Hematopoietic multipotent progenitor cell (in vitro differentiated cells): Measurements from ENCODE around the gene UPF2. TPM values are rescaled to one million over a fixed set of nuclear protein-coding genes. Genes with fewer than 3 reads are reported as not detected.
"Not testable (repeated sequence)": the region's sequence is repeated elsewhere in the genome, so short reads cannot be mapped to it uniquely, and the experiment has no call there.

Experiments
- DNase-seq, 3 donors: peaks; one replicate each; pipeline ENCODE4 v3.0.0-alpha.2; 2011 to 2015; ENCODE audit warnings: low read depth in 2 of 3, low spot score in 2 of 3
- total RNA-seq: library from RNA; depleted of rRNA; stranded (reverse); fragments of >200 nt; gene quantifications from one replicate; pipeline ENCODE4 v1.2.3, GENCODE V29; 2012

UPF2 gene, protein sequence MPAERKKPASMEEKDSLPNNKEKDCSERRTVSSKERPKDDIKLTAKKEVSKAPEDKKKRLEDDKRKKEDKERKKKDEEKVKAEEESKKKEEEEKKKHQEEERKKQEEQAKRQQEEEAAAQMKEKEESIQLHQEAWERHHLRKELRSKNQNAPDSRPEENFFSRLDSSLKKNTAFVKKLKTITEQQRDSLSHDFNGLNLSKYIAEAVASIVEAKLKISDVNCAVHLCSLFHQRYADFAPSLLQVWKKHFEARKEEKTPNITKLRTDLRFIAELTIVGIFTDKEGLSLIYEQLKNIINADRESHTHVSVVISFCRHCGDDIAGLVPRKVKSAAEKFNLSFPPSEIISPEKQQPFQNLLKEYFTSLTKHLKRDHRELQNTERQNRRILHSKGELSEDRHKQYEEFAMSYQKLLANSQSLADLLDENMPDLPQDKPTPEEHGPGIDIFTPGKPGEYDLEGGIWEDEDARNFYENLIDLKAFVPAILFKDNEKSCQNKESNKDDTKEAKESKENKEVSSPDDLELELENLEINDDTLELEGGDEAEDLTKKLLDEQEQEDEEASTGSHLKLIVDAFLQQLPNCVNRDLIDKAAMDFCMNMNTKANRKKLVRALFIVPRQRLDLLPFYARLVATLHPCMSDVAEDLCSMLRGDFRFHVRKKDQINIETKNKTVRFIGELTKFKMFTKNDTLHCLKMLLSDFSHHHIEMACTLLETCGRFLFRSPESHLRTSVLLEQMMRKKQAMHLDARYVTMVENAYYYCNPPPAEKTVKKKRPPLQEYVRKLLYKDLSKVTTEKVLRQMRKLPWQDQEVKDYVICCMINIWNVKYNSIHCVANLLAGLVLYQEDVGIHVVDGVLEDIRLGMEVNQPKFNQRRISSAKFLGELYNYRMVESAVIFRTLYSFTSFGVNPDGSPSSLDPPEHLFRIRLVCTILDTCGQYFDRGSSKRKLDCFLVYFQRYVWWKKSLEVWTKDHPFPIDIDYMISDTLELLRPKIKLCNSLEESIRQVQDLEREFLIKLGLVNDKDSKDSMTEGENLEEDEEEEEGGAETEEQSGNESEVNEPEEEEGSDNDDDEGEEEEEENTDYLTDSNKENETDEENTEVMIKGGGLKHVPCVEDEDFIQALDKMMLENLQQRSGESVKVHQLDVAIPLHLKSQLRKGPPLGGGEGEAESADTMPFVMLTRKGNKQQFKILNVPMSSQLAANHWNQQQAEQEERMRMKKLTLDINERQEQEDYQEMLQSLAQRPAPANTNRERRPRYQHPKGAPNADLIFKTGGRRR
- 12.1 TPM for total RNA-seq

DNA sequence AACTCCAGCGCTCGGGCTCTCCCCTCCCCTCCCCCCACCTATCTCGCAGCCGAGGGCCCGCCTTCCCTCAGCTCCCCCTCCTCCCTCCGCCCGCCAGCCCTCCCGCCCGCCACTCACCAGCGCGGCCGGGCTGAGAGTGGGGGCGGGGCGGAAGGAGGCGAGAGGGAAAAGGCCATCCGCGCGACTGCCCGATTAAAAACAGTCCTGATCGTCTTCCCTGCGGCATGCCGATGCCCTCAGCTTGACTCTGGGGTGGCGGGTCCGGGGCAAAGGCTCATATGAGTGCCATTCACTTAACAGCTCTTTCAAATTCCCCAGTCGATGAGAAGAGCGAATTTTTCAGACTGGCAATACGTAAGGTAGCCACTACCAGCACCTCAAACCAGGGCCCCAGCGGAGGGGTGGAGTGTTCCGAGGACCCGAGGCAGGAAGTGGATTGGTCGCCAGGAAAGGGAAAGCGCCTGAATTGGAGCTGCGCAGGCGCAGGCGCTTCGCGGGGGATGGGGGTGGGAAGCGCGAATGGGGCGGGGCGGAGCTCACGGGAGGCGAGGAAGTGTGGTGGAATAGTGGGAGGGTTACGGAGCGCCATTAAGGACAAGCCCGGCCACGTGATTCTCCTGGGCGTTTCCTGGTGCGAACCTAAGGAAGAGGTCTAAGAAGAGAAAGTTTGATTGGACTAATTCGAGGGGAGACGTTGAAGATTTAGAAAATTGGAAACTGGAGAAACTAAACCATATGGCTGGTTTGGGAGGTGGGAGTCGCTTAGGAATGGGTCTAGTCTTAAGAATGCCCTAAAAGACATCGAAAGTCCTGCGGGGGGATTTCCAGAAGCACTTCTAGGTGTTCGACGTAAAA, at the start of gene UPF2:
TSS of gene UPF2 (minus strand) at position 13 of the 855 bp plus-strand sequence. CDS start 7,386 bp downstream, outside the sequence.
- peak; percentile 91 to 99 (median 97) for DNase-seq

DNA sequence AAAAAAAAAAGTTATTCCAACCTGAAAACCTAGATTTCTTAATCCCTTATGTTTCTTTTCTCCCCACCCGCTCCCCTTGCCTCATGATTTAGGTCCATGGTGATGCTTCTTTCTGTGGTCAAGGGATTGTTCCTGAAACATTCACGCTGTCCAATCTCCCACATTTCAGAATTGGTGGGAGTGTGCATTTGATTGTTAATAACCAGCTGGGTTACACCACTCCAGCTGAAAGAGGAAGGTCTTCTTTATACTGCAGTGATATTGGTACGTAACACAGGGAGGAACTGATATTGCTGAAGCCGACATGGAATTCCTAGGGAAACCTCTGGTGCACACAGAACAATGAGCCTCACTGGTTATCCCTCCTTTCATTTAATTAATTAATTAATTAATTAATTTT, 48.8 kb upstream of the UPF2 start:
- DNase-seq = no peak

DNA sequence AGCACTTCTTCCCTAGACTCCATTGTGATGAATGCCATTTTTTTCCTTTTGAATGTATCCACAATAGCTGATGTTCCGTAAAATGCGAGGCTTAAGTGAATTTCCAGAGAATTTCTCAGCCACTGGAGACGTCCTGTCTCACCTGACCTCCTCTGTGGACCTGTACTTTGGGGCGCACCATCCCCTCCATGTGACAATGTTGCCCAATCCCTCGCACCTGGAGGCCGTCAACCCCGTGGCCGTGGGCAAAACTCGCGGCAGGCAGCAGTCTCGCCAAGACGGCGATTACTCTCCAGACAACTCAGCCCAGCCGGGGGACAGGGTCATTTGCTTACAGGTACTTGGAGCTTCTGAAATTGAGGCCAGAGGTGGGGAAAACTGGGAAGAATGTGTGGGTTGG, 46.3 kb upstream of the UPF2 start:
- DNase-seq = no peak

DNA sequence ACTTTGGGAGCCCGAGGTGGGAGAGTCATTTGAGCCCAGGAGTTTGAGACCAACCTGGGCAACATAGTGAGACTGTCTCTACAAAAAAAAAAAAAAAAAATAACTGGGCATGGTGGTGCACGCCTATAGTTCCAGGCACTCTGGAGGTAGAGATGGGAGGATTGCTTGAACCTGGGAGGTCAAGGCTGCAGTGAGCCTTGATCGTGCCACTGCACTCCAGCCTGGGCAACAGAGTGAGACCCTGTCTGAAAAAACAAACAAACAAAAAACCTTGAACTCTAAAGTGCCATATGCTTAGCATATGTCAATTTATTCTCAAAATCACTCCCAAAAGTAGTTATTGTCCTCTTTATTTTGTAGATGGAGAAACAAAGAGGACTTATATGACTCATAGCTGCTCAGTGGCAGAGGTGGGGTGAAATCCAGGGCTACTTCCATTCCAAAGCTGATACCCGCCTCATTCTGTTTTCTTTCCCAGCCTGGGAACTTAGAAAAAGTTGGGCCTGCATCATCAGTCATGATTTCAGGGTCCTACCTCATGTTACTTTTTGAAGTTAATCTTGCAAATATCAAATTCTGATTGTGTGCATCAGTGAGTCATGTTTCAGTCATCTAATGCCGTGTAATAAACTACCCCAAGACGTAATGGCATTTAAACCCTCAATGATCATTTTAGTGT, 39.4 kb upstream of the UPF2 start:
- no peak for DNase-seq

DNA sequence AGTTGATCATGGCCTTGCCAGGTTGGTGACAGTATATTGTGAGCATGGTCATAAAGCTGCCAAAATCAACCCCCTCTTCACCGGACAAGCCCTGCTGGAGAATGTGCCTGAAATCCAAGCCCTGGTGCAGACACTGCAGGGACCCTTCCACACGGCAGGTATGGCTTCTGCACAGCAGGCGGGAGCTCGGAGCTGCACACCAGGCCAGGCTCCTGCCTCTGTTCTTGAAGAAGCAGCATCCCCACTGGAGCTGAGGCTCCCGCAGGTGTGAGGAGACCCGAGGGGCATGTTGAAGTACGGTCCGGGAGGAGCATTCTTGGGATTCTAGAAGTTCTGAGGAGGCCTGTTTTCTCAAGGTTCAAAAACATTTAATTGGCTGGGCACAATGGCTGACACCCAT, 38.9 kb upstream of the UPF2 start:
- DNase-seq = no peak

DNA sequence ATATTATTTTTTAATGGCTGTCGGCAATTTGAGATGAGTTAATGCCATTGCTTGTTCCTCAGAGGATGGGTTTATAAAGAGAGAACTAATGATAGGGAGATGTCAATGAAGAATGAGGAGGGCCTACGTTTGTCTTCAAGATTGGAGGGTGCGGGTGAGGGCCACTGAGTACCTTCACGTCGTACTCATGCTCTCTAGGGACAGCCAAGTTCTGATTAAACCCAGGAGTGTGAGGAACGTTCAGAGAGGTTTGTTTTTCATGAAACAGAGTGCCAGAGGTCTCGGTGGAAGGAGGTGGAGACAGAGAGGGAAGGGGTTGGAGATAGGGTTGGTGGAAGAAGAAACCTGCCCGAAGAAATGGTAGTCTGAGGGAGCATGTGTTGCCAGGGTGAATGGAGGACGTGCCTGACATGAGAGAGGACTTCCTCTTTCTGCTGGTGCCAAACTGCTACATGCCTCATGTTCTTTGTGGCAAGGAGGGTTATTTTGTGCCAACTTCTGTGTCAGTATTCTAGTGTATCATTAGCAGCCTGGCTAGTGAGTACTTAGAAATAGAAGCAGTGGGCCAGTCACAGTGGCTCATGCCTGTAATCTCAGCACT, 35.1 kb upstream of the UPF2 start:
- DNase-seq = peak in 1 of 3 donors; percentile 59

DNA sequence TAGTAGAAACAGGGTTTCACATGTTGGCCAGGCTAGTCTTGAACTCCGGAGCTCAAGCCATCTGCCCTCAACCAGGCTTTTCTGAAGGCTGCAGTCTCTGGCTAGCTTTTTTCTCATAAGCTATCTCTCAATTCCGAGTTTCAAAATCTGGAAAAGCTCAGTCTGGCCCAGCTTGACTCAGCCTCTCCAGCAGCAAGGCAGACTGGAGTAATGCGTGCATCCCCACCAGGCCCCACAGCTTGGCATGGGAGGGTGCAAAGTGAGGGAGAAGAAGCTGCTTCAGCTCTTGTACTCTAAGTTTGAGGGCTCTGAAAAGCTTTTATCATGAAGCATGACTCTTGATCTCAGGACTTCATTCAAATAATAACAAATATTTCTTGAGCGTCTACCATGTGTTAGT, 30.9 kb upstream of the UPF2 start:
- no peak for DNase-seq

DNA sequence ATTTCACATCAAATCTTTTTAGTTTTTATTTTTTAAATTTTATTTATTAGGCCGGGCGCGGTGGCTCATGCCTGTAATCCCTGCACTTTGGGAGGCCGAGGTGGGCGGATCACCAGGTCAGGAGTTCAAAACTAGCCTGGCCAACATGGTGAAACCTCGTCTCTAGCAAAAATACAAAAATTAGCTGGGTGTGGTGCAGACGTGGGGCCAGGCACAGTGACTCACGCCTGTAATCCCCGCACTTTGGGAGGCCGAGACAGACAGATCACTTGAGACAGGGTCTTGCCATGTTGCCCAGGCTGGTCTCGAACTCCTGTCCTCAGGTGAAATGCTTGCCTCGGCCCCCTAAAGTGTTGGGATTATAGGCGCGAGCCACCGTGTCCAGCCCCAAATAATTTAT, 28.8 kb upstream of the UPF2 start:
- DNase-seq = not testable (repeated sequence)

DNA sequence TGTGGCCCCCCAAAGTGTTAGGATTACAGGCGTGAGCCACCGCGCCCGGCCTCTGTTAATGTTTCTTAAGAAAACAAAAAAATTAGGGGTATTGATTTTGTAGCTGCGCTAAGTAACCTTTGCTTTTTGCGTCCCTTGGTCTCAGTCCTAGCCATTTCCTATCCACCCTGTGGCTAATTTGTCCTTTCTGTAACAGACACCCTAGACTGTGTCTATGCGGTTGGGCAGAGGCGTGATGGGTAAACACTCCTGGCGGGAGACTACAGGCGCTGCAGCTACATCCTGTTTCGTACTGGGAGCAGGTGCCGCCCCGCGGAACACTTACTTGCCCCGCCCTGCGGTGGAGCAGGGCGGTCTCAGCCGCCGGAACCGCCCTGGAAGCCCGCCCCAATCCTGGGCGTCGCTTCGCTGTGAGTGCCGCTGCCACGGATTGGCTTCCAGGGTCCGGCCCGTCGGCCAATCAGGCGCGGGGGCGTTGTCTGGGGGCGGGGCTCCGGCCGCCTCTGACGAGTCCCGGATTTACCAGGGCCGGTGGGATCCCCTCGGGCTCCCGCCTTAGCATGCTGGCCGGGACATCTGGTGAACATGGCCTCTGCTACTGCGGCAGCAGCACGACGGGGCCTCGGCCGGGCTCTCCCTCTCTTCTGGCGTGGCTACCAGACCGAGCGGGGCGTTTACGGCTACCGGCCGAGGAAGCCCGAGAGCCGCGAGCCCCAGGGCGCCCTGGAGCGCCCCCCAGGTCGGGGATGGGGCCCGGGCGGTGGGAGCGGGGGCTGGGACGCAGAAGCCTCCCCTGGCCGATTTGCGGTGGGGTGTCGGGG, 26.1 kb upstream of the UPF2 start, which contains the start of gene DHTKD1:
TSS of gene DHTKD1 (plus strand) at position 506 of the 821 bp plus-strand sequence. CDS start at position 586, 80 bp downstream.
- DNase-seq = peak; percentile 94 to 98 (median 98)

DNA sequence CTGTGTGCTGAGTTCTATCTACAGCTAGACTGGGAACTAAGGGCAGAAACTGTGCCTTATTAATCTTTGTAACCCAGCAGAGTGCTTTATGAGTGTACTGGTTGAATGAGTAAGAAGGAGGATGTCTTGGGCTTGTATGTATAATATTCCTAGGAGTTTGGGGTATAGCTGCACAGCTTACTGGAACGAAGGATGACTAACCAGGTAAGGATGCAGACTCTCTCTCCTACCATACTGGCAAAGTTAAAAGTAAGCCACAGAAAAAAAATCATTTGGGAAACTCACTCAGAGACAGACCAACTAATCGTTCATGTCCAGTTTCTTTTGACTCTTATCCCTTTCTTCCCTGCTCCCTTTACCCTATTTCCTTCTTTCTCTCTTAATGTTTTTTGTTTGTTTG, 24.7 kb upstream of the UPF2 start:
- DNase-seq = no peak

DNA sequence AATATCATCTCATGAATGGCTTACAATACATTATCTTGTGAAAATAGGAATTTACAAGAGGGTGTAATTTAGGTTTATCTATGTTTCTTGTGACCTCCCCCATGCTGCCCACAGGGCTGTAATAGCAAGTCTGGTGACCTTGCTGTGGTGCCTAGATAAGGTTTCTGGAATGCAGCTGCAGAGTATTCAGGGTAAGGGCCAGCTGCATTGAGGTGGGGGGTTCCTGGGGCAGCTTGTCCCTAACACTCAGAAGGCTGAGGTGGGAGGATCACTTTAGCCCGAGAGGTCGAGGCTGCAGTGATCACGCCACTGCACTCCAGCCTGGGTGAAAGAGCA, 20.8 kb upstream of the UPF2 start:
- DNase-seq = peak in 1 of 3 donors; percentile 29

DNA sequence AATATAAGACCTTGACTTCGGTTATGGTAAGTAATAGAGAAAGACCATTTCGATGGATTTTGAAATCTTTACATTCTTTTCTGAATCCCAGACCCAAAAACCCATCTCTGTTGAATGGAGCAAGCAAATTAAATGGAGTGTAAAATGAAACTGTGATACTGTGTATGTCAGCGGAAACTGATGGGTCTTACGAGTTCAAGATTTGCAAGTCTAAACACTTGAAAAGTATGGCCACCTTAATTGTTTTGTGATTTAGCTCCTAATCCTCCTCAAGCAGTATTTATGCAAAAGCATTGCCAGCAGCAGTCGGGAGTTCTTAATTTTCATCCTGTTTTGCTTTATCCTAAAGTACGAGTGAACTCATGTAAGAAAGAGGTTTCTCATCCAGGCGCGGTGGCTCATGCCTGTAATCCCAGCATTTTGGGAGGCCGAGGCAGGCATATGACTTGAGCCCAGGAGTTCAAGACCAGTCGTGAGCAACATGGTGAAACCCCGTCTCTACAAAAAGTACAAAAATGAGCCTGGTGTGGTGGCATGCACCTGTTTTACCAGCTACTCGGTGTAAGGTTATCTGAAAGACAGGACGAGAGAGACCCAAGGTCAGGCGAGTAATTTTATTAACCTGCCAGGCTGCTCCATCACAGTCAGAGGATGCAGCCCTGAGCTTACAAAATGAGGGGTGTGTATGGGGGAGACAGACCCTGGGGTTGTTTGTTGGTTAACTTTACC, 20.3 kb upstream of the UPF2 start:
- DNase-seq = no peak

DNA sequence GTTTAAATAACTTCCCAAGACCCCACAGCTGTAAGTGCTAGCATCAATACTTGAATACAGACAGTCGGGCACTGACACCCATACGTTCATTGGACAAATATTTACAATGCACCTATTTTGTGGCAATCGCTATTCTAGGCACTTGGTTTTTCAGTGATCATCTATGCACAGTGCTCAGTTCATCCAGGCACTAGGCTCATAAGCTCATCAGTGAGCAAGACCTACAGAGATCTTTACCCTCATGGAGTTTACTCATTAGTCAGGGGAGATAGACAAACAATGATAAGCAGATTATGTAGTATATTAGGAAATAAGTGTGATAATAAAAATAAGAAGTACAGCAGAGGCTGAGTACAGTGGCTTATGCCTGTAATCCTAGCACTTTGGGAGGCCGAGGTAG, 18.5 kb upstream of the UPF2 start:
- no peak for DNase-seq

DNA sequence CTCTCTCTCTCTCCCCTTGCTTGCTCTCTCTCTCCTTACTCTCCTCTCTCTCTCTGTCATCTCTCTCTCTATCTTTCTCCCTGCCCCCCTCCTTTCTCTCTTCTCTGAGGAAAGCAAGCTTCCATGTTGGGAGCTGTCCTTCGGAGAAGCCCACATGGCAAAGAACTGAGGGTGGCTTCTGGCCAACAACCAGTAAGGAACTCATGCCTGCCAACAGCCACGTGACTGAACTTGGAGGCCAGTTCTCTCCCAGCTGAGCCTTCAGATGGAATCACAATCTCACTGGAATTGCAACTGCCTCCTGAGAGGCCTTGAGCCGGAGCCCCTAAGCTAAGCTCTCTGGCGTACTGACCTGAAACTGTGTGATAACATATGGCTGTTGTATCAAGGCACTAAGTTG, 14.1 kb upstream of the UPF2 start:
- no peak for DNase-seq

DNA sequence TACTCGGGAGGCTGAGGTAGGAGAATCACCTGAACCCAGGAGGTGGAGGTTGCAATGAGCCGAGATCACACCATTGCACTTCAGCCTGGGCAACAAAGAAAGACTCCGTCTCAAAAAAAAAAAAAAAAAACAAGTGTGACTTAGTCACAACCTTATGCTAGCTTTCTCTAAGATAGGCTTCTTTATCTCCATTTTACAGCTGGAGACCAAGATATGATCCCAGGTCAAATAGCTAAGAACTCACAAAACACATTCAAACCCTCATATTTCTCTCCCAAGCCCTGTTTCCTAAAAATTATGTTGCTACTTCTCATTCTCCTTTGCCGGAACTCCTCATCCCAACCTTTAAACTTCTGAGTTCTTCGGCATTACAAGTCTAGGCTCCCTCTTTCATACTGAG, 13.1 kb upstream of the UPF2 start:
- DNase-seq = peak in 1 of 3 donors; percentile 44

DNA sequence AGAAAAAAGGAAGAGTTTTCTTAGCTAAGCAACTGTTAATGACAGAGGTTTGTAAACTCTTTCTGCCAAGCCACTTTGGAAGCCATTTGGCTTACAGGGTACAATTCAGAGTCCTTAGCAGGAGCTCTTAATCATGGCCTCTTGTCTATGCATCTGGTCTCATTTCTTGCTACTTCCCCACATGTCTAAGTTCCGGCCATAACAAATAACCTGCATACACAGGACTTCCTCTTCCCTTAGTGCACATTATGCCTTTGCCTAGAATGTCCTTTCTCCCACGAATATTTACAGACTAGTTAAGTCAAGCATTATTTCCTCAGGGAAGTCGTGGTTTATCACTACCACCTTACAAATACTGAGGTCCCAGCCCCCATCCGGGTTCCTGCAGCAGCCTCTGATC, 8.6 kb upstream of the UPF2 start:
- peak in 1 of 3 donors; percentile 49 for DNase-seq

DNA sequence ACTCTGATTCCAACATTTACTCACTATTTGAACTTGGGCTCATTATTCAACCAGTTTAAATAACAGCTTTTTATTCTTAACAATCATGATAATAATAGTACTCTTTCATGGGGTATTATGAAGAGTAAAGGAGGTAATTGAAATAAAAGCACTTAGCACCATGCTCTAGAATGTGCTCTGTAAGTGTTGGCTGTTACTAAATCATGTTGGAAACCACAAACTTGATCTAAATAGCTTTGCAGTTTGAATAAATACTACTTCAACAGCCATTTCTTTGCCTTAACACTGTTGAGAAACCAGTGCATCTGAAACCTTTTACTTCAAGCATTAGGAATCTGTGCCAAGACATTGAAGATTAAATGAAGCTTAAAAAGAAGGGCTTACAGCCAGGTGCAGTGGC, 7.9 kb upstream of the UPF2 start:
- DNase-seq = no peak

DNA sequence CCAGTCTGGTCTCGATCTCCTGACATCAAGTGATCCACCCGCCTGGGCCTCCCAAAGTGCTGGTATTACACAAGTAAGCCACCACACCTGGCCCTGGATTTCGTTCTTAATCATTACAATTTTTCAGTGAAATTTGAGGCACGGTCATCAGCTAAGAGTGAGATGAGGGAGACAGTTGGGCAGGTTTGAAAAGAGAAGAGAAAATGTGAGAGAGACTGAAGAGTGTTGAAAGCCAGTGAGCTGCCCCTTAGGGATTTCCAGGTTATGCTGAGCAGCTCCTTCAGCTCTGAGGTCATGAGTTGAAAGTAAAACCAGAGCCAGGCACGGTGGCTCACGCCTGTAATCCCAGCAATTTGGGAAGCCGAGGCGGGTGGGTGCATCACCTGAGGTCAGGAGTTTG, 5.9 kb upstream of the UPF2 start:
- no peak for DNase-seq
